HG03060 (cell line): Measurements from ENCODE around the gene CALML6.

Experiments used
- ATAC-seq: cut with Tn5 transposase; IDR thresholded peaks from one replicate; pipeline ENCODE4 v1.9.1; 2021; ENCODE audit warnings: low read depth, moderate number of reproducible peaks; ENCODE audit not compliant: unreplicated experiment

The CALML6 gene

DNA sequence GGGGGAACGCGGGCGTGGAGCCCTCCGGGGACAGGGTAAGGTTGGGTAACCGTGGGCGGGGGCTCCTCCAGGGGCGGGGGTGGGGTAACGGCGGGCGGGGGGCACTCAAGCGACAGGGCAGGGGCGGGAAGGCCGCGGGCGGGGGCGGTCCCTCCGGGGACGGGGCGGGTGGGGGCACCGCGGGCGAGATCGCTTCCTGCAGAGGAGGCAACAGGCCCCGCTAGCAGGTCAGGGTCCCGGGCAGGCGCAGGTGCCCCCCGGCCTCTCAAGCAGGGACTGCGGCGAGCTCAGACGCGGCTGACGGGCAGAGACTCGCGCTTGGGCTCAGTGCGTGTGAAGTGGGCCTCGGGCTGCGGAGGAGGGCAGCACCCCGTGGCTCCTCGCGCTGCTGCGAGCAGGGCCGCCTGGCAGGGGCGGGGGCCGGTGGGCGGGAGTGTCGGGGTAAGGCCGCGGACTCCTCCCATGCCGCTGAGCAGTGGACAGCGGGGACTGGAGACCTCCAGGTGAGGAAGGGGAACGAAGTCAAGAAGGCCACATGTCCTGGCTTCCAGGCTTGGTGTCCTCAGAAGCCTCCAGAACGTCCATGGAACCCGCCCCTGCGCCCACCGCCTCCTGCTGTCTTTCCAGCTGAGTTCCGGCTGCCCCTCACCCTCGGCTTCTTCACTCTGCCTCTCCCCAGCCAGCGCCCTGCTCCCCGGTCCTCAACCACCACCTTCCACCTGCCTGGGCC, 23.5 kb upstream of the CALML6 start:
- no peak for ATAC-seq

DNA sequence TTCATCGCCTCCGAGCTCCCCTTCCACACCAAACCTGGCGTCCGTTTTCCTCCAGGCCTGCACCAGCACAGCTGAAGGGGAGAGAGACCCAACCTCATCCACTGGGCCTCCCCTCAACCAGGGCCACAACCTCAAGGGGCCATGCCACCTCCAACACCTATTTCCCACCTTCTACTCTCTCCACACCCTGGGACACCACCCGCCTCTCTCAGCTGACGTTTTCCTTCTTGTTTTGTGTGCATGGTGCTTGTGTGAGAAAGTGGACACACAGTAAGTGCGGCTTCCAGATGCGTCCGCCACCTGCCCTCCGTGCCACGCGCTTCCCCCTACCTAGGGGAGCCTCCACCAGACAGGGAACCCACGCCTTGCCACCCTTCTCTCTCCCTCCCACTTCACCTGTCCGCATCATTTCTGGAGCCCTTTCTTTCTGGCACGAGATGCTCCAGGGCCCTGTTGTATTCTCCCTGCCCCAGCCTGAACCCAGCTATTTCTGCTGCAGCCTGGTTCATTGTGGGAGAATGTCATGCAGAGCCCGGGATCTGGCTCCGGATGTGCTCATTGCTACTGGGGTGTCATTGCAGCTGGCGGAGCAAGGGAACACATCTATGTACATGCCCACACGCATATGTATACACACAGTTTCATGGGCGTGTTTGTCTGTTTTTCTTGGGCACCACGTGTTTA, 22.8 kb upstream of the CALML6 start:
- ATAC-seq = no peak

DNA sequence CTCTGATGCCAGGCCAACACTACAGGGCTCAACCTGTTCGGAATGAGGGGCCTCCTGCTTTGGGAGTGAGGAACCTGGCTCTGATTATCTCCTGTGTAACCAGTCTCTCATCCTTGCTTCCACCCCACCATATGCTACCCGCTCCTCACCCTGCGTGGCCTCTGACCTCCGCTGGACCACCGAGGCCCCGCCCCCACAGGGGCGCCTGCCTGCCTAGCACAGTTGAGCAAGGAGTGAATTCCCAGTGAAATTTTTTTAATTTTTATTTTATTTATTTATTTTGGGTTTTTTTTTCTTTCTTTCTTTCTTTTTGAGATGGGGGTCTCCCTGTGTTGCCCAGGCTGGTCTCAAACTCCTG, 22.3 kb upstream of the CALML6 start:
- ATAC-seq = no peak

DNA sequence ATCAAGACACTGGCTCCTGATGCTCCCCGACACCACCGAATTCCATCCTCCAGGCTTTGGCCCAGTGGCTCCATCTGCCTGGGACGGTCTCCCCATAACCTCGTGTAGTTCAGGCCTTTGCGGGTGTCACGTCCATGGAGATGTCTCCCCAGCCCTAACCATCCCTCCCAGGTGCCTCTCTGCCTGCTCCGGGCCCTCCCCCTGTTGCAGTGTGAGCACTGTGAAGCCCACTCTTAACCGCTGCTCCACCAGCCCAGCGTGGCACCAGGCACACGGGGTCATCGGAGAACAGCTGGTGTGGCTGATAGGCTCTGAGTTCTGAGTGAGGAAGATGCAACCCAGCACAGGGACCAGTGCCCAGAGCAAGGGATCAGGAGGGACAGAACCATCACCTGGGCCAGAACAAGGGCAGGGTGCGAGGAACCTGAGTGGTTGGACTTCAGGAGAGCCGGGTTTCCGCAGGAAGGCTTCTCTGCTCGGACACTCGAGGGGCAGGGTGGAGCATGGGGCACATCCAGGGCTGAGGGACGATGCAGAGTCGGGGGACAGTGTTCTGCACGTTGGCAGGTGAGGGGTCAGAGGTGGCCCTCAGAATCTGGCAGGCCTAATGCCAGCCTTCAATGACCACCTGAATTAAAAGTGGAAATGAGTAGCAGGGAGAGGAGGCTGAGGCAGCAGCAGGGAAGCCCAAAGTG, 21.6 kb upstream of the CALML6 start:
- ATAC-seq = no peak

- no peak for ATAC-seq
These were observed 21.1 kb upstream of the CALML6 start for GRCh38 chr1:1893997-1894353.

GRCh38 chr1:1894354-1895059, 20.6 kb upstream of the CALML6 start:
- no peak for ATAC-seq

DNA sequence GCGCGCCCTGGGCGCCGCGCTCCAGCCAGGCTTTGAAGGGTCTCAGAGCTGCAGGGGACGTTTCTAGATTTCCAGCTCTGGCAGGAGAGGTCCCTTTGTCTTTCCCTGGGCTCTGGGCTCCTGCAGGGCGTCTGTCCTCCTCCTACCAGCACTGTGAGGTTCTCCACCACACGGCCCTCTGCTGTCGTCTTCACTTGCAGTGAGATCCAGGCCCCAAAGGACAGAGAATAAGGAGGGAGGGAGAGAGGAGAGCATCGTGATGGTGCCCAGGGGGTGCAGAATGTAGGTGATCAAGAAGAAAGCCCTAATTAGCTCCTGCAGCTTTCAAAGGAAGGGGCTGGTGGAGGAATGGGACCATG, 20.0 kb upstream of the CALML6 start:
- ATAC-seq = no peak

GRCh38 chr1:1895456-1896336, 19.4 kb upstream of the CALML6 start:
- no peak for ATAC-seq

DNA sequence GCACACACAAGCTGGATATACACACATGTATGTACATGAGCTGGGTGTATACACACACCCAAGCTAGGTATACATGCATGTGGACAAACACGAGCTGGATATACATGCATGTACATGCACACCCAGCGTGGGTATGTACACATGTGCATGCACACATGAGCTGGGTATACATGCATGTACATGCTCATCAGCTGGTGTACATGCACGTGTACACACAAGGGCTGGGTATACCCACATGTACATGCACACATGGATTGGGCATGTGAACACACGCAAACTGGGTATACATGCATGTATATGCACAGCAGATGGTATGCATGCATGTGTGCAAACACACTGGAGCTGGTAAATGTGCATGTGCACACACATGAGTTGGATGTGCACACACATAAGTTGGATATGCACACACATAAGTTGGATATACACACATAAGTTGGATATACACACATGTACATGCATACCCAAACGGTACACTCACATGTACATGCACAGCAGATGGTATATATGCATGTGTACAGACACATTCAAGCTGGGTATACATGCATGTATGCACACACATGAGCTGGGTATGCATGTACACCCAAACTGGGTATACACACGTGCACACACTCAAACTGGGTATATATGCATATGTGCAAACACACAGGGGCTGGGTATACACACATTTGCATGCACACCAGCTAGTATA, 16.7 kb upstream of the CALML6 start:
- ATAC-seq = no peak

DNA sequence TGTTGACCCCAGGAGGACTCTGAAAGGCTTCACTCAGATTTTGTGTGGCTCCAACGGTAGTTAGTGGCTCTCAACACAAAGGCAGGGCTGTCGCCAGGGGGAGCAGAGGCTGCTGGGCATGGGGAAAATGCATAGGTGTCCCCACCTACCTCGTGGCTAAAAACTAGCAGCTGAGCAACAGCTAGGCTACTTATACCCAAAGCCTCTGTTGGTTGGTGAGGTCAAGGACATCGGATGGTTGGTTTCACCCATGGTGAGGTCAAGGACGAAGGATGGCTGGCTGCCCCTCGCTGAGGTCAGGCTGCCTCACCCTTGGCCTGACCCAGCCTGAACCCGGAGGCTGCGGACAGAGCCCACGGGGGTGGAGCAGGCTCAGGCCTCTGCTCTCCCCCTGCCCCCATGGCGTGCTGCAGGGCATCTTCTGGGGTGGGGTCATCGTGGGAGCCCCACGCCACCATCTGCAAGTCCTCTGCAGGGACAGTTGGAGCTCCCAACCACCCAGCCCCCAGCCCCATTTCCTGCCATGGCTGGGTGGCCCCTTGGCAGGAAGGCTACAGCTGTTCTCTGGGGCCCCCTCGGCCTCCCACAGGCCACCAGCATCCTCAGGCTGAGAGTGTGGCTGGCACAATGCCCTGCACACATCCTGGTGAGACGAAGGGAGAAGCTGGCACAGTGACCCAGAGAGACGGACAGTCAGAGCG, 15.6 kb upstream of the CALML6 start:
- ATAC-seq = no peak

DNA sequence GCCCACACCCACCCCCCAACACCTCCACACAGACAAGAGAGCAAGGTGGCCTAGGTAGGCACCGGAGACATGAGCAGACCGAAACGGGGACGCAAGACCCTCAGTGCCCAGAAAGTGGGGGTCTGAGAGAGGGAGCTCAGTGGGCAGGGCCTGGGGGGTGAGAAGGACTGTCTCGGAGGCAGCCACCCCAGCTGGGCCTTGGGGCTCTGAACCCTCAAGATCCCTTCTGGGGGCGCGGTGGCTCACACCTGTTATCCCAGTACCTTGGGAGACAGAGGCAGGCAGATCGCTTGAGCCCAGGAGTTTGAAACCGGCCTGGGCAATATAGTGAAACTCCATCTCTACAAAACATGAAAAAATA, 15.1 kb upstream of the CALML6 start:
- no peak for ATAC-seq

GRCh38 chr1:1900883-1901640, 14.0 kb upstream of the CALML6 start:
- no peak for ATAC-seq

DNA sequence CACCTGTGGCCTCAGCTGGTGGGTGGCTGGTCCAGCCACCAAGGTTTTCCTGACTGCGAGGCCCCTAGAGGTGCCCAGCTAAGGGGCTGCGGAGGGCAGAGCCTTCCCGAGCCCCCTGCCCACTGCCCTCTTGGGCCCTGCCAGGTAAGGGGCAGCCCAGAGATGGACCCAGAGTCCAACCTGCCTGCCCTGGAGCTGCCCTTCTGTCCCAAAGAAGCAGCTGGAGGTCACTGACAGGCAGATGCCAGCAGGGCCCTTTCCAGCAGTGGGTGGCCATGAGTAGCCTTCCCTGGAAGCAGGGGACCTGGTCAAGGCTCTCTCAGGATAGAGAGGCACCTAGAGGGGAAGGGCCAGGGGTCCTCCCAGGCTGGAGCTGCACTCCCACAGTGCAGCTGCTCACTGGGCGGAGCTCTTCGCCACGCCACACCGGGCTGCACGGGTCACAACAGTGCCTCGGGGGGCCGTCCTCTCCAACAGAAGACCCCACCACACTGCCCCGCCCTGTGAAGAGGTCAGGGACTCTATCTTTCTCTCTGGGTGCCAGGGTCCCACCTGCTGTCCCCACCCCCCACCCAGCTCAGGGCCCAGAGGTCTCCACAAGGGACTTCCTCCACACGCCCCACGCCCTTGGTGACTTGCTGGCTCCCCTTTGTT, 13.3 kb upstream of the CALML6 start:
- ATAC-seq = no peak

GRCh38 chr1:1903224-1903623, 11.8 kb upstream of the CALML6 start:
- no peak for ATAC-seq

- no peak for ATAC-seq
These were observed 8.6 kb upstream of the CALML6 start for GRCh38 chr1:1906185-1907097.

DNA sequence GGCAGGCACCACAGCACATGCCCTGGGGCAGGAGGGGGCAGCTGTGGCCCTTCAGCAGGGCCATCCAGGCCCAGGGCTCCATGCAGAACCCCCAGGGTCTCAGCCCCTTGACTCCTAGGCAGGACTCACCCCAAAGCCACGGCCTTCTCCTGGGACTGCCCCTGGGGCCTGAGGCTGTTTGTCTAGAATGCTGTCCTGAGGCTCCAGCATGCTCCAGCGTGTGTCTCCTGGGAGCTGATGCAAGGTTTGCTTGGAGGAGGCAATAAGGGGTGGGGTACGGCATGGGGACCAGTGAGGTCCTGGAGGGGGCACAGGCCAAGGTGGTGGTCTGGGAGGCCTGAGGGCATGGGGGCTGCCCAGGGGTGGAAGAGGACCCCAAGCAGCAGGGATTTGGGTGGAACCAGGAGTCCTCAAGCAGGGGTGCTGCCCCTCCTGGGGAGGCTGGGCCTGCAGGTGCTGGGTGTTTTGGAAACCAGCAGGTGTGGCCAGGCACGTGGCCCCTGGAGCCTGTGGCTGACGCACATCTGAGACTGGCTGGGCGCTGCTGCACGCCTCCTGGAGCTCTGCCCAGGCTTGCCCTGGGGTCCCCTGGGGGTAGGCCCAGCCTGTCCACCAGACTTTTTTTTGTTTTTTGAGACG, 7.8 kb upstream of the CALML6 start:
- no peak for ATAC-seq

- no peak for ATAC-seq
These were observed 6.6 kb upstream of the CALML6 start for GRCh38 chr1:1908506-1908791.
